GM12872 (cell line): ENCODE measurements around the gene PBX3.

Experiments
- TF ChIP-seq, protein P1 (sequence below): IDR thresholded peaks from 3 replicates; pipeline ENCODE4 v1.5.1; 2011; ENCODE audit warnings: low read depth, mild to moderate bottlenecking, low read length, moderate library complexity; ENCODE audit not compliant: insufficient read depth

The PBX3 gene

DNA sequence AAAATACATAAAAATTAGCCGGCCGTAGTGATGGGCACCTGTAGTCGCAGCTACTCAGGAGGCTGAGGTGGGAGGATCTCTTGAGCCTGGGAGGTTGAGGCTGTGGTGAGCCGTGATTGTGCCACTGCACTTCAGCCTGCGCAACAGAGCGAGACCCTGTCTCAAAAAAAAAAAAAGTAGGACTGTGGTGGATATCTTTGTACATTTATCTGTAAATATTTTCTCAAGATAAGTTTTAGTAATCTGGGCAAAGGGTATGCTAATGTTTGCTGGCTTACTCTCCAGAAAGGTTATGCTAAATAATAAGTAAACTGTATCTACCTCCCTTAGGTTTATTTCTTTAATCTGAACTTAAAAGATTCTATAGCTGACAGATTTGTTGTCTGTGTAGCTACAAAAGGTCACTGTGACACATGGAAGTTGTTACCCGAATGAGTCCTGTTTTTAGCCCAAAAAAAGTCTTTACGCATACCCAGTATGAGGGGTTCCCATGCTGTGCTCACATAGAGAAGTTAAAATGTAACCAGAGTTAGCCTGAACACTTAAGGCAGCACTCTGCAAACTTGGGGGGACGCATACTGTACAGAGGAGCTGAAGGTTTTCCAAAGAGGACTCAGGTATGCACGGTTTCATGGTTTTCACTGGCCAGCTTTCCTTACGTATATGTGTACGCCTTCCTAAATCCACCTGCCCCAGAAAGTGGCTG, 206.3 kb downstream of the PBX3 start:
- TF ChIP-seq, protein P1, sequence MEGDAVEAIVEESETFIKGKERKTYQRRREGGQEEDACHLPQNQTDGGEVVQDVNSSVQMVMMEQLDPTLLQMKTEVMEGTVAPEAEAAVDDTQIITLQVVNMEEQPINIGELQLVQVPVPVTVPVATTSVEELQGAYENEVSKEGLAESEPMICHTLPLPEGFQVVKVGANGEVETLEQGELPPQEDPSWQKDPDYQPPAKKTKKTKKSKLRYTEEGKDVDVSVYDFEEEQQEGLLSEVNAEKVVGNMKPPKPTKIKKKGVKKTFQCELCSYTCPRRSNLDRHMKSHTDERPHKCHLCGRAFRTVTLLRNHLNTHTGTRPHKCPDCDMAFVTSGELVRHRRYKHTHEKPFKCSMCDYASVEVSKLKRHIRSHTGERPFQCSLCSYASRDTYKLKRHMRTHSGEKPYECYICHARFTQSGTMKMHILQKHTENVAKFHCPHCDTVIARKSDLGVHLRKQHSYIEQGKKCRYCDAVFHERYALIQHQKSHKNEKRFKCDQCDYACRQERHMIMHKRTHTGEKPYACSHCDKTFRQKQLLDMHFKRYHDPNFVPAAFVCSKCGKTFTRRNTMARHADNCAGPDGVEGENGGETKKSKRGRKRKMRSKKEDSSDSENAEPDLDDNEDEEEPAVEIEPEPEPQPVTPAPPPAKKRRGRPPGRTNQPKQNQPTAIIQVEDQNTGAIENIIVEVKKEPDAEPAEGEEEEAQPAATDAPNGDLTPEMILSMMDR = no peak

DNA sequence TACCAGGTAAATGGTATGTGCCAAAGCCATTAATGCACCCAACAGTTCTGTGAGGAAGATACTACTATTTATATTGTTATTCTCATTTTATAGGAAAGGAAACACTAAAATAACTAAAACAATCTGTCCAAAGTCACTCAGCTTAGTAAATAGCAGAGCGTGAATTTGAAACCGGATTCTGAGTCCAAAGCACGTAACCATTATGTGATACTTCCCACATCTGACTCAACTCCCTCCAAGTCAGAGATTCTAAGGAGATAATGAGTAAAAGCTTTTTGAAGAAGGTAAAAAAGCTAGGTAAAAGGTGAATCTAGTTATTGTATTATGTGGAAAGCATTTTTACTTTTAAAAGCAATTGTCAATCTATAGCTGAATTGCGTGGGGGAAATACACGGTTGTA, 208.9 kb downstream of the PBX3 start:
- TF ChIP-seq, protein P1 = no peak

DNA sequence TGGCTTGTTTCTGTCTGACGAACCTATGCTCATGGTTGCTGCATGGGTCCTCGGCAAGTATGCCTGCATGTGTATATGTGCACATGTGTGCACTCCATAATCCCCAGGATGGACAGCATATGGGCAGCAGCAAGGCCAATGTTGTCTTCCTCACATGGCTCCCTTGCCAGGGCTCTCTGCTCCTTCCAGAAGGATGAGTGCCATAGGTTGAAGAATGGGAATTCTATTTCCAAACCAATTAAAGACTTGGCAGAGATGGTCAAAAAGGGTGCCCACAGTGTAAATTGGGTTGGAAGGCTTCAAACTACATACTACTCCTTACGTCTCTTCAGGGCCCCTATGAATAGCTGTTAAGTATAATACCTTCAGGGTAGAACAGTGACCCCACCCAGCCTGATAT, 212.1 kb downstream of the PBX3 start:
- TF ChIP-seq, protein P1 = no peak

DNA sequence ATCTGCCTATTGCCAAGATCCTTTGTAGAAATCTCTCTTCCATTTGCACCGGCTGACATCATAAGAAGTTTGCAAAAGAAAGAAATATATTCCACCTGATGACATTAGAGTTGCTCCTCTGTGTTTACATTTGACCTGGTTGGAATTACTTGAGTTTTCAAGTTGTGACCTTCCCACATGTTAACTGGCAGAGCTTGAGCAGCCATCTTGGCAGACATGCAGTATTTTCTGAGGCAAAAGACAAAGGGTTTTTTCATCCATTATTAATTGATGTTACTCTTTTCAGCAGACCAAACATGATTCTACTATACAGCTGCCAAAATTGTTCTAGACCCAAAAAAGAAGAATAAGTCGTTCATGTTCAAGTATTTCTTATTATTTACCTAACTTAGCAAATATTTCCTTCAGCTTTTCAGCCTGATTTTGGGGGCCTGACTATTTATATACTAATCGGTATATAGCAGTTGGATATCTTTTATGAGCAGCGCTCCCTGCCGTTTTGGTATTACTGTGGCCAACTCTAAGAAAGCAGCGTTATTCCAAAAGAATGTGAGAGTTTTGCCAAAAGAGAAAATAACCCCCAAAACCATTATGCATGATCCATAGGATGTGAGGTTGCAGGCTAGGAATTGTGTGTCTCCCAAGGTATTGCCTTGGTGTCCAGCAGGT, 212.9 kb downstream of the PBX3 start:
- TF ChIP-seq, protein P1 = no peak

DNA sequence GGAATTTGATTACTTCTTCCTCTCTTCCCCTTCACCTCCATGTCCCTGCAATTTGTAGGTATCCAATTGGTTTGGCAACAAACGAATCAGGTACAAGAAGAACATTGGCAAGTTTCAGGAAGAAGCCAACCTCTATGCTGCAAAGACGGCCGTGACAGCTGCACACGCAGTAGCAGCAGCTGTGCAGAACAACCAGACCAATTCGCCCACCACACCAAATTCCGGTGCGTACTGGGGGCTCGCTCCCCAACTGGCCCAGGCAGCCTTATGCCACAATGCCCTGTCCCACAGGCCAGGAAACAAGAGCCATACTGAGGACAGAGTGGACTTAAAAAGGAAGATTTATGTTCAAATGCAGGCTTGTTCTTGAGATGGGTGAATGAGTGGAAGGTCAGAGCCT, 213.5 kb downstream of the PBX3 start:
- TF ChIP-seq, protein P1 = no peak

DNA sequence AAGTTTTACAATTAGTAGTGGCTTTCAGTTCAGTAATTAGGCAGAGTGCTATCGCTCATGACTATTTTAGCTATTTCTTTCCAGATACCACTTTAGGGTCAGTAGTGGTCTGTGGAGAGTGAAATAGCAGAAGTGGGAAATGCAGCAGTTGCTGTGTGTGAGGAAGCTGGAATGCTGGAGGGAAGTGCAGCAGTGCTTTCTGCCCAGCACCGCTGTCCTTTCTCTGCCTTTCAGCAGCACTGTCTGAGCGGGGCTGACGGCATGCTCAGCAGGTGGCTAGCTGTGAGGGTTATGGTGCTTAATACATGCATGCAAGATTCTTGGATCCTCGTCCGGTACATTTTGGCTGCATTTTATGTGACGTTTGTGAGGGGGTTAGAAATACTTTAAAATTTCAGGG, 213.9 kb downstream of the PBX3 start:
- TF ChIP-seq, protein P1 = no peak

DNA sequence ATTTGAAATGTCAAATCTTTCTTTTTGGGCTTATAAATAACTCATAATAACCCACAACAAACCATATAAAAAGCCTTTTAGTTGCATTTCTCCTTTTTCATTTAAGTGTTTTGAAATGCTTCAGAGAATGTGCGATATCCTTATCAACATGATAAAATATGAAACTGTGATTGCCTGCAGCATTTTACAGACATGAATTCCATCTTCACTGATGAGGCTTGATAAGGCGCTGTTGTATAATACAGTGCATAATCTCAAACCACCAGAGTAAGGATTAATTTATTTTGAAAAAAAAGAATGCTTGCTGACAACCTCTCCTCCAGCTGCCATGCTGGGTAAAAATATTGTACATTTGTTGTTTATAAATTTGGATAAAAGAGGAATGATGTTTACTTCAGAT, 216.8 kb downstream of the PBX3 start:
- TF ChIP-seq, protein P1 = no peak
